ENCODE data around the gene SESTD1. TPM values are rescaled to one million over a fixed set of nuclear protein-coding genes. Genes with fewer than 3 reads are reported as not detected.

SESTD1 gene
- polyA plus RNA-seq, 1 donor from 2014 or later = 39.5 TPM

DNA sequence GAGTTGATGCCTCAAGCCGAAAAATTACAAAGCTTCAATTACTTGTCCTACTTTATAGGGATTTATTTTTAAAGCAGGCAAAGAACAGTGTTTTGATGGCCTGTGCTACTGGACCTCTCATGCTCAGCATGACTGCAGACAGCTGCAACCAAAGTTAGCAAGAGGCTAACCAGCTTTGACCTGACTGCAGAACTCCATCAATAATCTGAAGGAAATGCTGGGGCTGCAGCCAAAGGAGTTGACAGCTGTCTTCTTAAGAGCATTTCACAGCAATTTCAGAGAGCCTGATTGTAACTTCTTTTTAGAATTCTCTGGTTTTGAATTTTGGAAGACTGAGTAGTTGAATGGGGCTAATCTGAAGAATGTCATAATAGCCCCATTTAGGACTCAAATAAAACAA, 46.5 kb upstream of the SESTD1 start:
- Histone ChIP-seq H3K27ac (ENCODE audit: low read length) (no peak overlapping the region), H3K4me3 (ENCODE audit: low read length) (no peak overlapping the region), H3K9ac (ENCODE audit: low read length) (no peak overlapping the region), H3K9me3 (ENCODE audit: low read length) (no peaks in the 10 kb centered on the region), H3K4me2 (ENCODE audit: low read length) (no peak overlapping the region), H3K27me3 (ENCODE audit: insufficient read depth, low read depth, low read length) (no peaks in the 10 kb centered on the region), H3K36me3 (ENCODE audit: insufficient read depth, low read length) (no peaks in the 10 kb centered on the region), H3F3A (ENCODE audit: insufficient read depth, low read length, poor library complexity, severe bottlenecking) (no peaks in the 10 kb centered on the region), H2AFZ (ENCODE audit: low read depth, low read length) (no peak overlapping the region), H4K20me1 (ENCODE audit: insufficient read depth) (no peaks in the 10 kb centered on the region), H3K79me2 (replicated peaks; ENCODE audit: insufficient read depth, low read length) (no peaks in the 10 kb centered on the region), H3K9me2 (ENCODE audit: insufficient read depth, low read length) (no peaks in the 10 kb centered on the region)
- TF ChIP-seq EP300 (conservative IDR thresholded peaks at IDR 0.05; ENCODE audit: poor library complexity, severe bottlenecking) (peak; percentile 39), POLR2AphosphoS5 (IDR thresholded peaks at IDR 0.05) (no peak), TAF1 (IDR thresholded peaks at IDR 0.05; ENCODE audit: low read depth) (no peak)

DNA sequence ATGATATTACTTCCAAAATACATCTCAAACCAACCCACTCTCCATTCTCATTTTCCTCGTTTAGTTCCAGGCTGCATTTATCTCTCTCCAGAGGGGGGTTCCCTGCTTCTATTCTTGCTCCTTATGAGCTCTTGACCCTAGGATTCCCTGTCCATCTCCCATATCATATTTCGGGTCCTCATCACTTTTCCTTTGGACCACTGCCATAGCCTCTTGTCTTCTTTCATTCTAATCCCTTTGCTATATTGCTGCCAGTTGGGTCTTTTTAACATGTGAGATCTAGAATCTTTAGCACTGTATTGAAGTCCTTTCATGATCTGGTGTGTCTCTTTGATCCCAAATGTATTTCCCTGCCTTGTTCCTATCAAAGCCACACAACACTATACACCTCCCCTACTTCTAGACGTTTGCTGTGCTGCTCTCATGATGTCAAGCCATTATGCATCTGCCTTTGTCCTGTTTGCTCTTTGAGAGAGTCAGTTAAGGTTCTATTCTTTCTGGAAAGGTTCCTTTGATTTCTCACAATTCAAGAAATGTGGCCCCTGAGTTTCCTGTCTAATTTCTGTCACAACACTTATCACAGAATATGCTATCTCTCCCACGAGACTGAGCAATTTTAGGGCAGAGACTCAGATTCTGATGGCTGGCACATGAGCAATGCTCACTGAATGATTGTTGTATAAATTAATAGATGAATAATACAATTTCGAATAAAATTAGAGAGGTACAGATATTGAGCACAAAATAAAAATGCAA, 43.2 kb upstream of the SESTD1 start:
- Histone ChIP-seq H2AFZ (ENCODE audit: low read depth, low read length) (no peak overlapping the region), H3K9ac (ENCODE audit: low read length) (no peak overlapping the region), H3K4me2 (ENCODE audit: low read length) (no peak overlapping the region), H3K79me2 (replicated peaks; ENCODE audit: insufficient read depth, low read length) (no peaks in the 10 kb centered on the region), H3K4me3 (ENCODE audit: low read length) (no peak overlapping the region), H4K20me1 (ENCODE audit: insufficient read depth) (no peaks in the 10 kb centered on the region), H3F3A (ENCODE audit: insufficient read depth, low read length, poor library complexity, severe bottlenecking) (no peaks in the 10 kb centered on the region), H3K36me3 (ENCODE audit: insufficient read depth, low read length) (no peaks in the 10 kb centered on the region), H3K9me2 (ENCODE audit: insufficient read depth, low read length) (no peaks in the 10 kb centered on the region), H3K9me3 (ENCODE audit: low read length) (no peaks in the 10 kb centered on the region), H3K27ac (ENCODE audit: low read length) (peak overlapping the region; percentile 48), H3K27me3 (ENCODE audit: insufficient read depth, low read depth, low read length) (no peaks in the 10 kb centered on the region)
- TF ChIP-seq EP300 (conservative IDR thresholded peaks at IDR 0.05; ENCODE audit: poor library complexity, severe bottlenecking) = peak; percentile 91
- TF ChIP-seq, protein P1, sequence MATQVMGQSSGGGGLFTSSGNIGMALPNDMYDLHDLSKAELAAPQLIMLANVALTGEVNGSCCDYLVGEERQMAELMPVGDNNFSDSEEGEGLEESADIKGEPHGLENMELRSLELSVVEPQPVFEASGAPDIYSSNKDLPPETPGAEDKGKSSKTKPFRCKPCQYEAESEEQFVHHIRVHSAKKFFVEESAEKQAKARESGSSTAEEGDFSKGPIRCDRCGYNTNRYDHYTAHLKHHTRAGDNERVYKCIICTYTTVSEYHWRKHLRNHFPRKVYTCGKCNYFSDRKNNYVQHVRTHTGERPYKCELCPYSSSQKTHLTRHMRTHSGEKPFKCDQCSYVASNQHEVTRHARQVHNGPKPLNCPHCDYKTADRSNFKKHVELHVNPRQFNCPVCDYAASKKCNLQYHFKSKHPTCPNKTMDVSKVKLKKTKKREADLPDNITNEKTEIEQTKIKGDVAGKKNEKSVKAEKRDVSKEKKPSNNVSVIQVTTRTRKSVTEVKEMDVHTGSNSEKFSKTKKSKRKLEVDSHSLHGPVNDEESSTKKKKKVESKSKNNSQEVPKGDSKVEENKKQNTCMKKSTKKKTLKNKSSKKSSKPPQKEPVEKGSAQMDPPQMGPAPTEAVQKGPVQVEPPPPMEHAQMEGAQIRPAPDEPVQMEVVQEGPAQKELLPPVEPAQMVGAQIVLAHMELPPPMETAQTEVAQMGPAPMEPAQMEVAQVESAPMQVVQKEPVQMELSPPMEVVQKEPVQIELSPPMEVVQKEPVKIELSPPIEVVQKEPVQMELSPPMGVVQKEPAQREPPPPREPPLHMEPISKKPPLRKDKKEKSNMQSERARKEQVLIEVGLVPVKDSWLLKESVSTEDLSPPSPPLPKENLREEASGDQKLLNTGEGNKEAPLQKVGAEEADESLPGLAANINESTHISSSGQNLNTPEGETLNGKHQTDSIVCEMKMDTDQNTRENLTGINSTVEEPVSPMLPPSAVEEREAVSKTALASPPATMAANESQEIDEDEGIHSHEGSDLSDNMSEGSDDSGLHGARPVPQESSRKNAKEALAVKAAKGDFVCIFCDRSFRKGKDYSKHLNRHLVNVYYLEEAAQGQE (IDR thresholded peaks at IDR 0.05; ENCODE audit: borderline replicate concordance) = peak; percentile 58
- TF ChIP-seq, protein P2, sequence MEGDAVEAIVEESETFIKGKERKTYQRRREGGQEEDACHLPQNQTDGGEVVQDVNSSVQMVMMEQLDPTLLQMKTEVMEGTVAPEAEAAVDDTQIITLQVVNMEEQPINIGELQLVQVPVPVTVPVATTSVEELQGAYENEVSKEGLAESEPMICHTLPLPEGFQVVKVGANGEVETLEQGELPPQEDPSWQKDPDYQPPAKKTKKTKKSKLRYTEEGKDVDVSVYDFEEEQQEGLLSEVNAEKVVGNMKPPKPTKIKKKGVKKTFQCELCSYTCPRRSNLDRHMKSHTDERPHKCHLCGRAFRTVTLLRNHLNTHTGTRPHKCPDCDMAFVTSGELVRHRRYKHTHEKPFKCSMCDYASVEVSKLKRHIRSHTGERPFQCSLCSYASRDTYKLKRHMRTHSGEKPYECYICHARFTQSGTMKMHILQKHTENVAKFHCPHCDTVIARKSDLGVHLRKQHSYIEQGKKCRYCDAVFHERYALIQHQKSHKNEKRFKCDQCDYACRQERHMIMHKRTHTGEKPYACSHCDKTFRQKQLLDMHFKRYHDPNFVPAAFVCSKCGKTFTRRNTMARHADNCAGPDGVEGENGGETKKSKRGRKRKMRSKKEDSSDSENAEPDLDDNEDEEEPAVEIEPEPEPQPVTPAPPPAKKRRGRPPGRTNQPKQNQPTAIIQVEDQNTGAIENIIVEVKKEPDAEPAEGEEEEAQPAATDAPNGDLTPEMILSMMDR (IDR thresholded peaks at IDR 0.05; ENCODE audit: poor library complexity, severe bottlenecking) = no peak
- no peak for TF ChIP-seq TAF1 (IDR thresholded peaks at IDR 0.05; ENCODE audit: low read depth)
- no peak for TF ChIP-seq MXI1 (conservative IDR thresholded peaks at IDR 0.05; ENCODE audit: poor library complexity, severe bottlenecking)
- TF ChIP-seq EZH2 (IDR thresholded peaks at IDR 0.05; ENCODE audit: borderline replicate concordance, insufficient read depth, low read length, poor library complexity, severe bottlenecking) = no peak
- no peak for TF ChIP-seq RAD21 (conservative IDR thresholded peaks at IDR 0.05)
- TF ChIP-seq SMC3 (conservative IDR thresholded peaks at IDR 0.05; ENCODE audit: poor library complexity) = no peak
- TF ChIP-seq POLR2AphosphoS5 (IDR thresholded peaks at IDR 0.05) = peak; percentile 86

Measured in neural cell (in vitro differentiated cells).